ENCODE measurements around the gene PKP4.

PKP4 gene

DNA sequence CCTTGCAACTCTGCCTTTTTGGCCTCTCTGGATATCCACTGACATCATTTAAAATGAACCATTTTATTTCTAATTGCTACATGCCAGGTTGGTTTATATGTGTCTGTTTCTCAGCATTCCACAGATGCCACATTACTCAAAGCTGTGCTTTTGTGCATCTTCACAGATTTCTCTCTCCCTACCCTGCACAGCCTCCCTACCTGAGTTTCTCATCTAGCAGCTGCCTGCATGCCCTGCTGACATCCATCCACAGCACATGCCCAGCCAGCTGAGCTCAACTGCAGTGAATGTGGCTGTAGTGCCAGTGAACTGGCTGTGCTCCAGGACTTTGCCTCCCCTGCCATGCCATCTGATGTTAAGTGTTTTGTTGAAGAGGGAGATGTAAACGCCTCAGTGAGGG, 44.5 kb downstream of the PKP4 start:
- DNase-seq, result peak; percentile 71

- DNase-seq, result no peak
Measured at GRCh38 chr2:158502974-158503373, 46.2 kb downstream of the PKP4 start.

DNA sequence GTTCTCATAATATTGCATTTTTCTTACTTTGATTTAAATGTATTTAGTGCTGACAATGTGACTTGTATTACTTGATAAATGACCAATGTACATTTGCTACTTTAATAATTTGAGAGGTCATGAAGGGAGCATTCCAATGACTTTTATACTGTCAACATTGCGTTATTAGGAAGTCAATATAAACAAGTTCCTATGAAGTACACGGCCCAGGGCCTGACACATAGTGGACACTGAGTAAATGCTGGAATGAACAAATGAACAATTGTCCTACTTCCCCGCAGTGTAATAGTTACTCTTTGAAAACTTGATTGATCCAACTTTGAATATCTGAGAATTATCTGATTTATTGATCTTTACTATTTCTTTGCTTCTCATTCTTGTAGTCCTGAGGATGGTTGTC, 47.3 kb downstream of the PKP4 start:
- no peak for DNase-seq

DNA sequence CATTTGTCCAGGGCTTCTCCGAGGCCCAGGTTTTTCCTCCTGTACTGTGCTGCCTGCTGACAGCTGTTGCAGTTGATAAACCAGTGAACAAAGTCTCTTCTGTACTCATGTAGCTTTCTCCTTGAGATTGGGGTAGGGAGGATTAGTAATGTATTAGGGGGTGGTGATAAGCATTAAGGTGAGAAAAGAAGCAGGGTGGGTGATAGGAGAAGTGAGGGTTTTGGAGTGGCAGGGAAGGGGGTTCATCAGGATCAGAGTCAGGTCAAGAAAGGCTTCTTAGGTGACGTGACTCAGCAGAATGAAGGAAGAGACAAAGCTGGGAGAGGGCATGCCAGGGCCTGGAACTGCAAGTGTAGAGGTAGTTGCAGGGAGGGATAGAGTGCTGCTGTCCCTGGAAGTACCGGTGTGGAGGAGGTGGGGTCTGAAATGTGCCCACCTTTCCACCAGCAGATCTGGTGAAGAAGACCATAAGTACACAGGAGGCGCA, 48.7 kb downstream of the PKP4 start:
- DNase-seq, result no peak

DNA sequence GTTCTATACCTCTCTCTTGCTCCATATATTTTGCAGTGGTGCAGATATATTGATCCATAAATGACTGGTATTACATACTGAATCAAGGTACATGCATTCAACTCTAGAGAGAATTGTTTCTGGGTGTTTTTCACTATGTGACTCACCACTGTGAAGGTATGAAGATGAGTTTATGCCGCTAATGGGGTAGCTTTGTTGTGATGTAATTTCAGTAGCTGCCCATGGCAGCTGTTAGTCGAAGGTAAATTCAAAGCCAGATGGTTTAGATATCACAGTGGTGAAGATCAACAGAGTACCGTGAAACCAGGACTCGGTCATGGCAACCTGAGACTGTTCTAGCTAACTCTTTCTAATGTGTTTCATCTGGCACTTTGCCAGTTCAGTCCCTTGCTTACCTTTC, 50.4 kb downstream of the PKP4 start:
- no peak for DNase-seq

DNA sequence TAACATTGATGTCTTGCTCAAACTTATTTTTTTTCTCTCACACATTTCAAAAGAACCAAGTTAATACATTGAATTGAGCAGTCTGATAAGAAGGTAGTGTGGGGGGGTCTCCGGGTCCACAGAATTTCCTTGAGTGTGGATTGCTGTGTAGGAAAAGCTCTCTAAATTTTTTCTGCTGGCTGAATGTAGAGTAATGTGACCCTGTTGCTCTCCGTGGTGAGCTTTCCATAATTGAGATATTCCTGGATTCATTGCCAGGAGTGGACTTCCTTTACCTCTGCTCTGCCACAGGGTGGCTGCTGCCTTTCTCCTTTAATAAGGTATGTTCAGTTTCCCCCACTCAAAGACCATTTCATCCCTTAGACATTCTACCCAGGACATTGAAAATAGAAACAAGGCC, 50.9 kb downstream of the PKP4 start:
- DNase-seq, result no peak

GRCh38 chr2:158509928-158510797, 53.4 kb downstream of the PKP4 start:
- DNase-seq, result no peak

GRCh38 chr2:158510887-158511286, 54.1 kb downstream of the PKP4 start:
- no peak for DNase-seq

DNA sequence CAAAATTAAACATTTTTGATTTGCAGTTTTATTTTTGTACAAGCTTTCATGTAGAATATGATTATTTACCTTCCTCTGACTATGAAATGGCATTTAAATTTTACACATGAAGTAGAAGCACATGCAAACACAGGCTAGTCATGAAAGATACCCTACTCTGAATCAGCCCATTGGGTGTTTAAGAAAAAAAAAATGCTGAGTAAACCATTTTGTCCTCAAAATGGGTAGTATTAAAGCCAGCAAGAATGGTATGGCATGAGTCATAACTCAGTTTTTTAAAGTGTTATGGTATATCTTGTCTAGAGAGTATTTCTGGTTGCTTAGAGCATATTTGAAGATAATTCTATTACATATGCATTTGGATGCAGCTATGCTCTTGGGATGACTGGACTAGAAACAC, 55.0 kb downstream of the PKP4 start:
- DNase-seq, result no peak

DNA sequence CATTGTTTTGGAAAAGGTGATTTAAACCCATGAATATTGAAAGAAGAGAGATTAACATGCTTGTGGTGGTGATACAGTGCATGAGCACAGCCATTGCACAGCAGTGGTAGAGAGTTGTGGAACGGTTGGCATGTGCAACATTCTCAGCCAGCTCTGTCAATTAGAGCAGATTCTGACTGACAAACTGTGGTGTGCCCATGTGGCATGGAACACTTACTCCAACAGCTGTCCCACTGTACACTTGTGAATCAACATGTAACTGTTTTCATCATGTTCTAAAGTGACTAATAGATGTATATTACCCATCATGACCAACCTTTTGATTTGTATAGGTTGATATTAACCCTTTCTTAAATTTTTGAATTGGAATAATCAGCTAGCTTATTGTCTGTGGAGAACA, 55.6 kb downstream of the PKP4 start:
- DNase-seq, result no peak

GRCh38 chr2:158513841-158514240, 57.1 kb downstream of the PKP4 start:
- DNase-seq, result peak; percentile 4

DNA sequence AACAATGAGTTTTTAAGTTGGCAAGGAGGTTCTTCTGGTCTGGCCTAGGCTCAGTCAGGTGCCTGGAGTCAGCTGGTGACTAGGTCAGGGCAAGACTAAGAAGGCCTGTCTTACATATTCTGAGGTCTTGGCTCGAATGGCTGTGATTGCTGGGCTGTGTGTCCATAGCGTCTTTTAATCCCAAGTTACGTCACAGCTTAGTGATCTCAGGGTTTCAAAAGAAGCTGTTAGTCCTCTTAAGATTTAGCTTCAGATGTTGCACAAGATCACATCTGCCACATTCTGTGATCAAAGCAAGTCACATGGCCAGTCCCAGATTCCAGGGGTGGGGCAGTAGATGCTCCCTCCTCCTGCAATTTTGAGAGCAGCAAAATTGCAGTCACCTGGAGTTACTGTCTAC, 61.3 kb downstream of the PKP4 start:
- DNase-seq, result no peak

DNA sequence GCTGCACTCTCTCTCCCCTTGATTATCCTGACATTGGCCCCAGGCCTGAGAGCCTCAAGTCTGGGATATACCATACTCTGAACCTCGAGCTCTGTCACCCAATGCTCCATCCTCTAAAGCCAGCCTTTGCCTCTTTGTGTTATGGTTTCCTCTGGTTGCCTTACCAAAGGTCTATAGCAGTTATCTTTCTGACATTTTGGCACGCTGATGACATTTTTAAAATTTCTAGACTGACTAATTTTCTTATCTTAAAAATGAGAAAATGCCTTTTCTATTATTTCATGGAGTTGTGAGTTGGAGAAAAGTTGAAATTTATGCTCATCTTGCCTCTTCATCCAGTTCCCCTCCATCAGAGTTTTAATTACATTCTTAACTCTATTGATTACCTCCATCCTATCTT, 62.7 kb downstream of the PKP4 start:
- no peak for DNase-seq

DNA sequence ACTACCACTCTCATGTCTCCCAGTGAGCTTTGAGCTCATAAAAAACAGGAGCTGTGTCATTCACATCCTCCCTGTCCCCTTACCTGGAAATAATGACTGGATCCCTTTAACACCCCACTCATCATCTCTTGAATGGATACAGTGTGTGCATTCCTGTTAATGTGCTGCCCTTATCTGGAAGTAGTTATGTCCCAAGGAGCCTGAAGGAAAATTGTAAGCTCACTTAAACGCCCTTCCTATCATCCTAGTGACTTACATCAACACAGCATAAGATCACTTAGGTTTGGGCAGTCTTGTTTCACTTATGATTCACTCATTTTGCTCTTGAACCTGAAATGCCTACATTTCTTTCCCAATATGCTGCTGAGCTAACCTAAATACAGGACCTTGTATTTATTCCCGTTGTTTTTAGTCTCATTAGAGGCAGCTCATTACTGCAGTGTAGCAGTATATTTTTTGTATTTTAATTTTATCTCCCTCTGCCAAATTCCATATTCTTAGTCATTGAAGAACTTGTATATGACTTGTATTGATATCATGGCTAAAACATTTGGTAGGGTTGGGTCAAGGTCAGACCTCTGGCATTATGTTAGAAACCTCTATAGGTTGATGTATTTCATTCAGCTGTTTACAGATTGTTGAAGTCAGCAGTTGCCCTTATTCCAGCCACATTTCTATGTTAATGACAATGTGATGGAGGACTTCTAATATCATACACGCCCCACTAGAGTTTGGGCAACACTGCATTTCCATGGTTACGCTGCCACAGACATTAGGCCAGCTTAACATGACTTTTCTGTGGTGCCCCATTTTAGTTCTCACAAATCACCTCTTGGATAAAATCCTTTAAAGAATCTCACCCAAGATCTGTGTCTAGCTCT, 72.9 kb downstream of the PKP4 start:
- no peak for DNase-seq

DNA sequence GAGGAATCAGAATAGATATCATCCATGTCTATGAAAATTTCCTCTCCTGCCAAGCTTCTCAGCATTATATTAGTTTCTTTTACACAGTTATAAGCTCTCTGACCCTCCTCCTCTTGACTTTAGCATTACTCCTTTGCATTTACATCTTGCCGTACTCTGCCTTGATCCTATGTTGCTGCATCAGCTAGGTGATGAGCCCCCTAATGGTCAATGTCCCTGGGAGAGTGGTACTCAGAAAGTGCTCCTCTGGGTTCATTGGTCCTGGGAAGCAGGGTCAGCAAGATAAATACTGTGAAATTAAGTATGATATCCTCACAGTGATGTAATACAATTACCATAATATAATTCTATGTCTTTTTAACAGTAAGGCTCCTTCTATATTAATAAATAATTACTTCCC, 74.1 kb downstream of the PKP4 start:
- no peak for DNase-seq

DNA sequence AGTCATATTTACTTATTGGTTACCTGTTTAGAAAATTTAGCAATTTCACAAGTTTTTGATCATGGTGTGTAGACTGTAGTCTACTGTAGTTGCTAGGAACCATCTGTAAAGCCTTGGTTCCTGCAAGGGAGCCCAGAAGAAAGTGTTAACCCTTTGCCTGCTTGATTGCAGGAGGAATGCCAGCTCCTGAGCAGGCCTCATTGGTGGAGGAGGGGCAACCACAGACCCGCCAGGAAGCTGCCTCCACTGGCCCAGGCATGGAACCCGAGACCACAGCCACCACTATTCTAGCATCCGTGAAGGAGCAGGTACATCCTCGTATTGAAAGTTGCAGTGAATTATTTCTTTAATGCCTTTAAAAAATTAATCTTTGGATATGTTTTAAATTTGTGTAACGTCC, 76.3 kb downstream of the PKP4 start:
- DNase-seq, result no peak

GRCh38 chr2:158539176-158540005, 82.6 kb downstream of the PKP4 start:
- peak; percentile 44 for DNase-seq

DNA sequence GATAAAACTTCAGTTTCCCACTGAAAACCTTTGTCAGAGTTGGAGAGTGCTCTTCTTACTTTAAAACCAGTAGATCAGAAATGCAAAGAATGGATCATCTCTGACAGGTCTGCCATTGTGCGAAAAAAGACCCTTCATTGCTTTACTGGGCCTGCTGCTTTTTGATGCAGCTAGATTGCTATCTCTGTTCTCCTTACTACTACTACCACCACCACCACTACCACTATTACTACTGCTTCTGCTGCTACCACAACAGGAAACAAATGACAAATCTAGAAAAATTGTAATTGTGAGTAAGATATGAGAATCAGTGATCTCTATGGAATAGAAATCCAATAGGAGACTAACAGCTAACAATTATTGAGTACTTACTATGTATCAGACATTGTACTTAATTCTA, 85.8 kb downstream of the PKP4 start:
- DNase-seq, result no peak

DNA sequence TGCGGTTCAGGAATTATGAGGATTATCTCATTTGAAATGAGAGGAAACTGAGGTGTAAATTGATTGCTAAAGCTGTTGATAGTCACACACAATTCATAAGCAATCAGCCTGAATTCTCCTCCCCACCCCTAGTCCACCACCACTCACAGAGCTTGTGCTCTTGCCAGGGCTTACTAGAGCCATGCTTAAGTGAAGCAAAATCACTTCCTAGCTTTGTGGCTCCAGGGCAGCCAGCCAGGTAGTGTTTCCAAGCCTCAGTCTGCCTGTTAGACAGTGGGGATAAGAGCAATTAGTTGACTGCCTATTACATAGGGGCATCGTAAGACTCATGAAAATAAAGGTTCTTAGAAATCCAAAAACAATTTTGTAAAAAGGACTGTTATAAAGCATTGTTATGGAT, 87.2 kb downstream of the PKP4 start:
- no peak for DNase-seq

DNA sequence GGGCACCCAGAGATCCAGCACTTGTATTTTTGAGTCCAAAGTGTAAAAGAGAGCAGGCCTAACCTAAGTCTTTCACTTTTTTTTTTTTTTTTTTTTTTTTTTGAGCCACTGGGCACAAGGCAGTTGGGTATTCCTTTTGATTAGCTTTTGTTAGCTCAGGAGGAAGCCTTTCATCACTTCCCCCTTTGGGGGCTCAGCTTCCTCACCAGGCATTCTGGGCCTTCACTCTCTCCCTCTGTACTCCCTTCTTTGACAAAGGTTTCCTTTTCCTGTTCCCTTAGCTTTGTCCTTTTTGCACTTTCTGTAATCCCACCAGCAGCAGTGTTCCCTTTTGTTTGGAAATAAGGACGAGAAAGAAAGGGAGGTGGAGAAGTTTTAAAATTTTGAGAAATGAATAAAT, 88.2 kb downstream of the PKP4 start:
- DNase-seq, result no peak

DNA sequence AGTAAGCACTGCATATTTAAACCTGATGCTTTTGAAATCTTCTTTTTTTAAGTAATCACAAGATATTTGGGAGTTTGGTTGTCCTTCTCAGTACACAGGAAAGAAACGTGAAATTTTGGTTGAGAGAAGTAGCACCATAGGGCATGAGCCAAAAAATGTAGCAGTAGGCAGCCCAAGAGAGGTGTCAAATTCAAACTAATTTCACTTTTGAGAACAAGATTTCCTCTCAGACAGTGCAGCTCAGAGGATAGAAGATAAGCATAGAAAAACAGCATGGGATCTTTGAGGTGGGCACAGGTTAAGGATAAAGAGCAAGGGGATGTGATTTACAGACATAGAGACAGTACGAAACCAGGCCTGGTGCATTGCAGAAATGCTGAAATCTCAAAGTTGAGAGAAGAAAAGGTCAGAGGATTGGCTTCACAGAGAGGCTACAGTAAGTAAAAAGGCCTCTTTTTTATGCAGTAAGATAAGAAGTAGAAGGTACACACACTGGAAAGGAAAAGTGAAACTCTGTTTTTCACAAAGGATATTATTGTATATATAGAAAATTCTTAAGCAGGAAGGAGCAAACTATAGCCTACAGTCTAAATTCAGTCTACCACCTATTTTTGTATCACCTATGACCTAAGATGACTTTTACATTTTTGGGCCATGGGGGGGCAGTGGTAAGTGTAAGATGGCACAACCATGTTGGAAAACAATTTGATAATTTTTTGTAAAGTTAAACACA, 89.8 kb downstream of the PKP4 start:
- DNase-seq, result no peak

DNA sequence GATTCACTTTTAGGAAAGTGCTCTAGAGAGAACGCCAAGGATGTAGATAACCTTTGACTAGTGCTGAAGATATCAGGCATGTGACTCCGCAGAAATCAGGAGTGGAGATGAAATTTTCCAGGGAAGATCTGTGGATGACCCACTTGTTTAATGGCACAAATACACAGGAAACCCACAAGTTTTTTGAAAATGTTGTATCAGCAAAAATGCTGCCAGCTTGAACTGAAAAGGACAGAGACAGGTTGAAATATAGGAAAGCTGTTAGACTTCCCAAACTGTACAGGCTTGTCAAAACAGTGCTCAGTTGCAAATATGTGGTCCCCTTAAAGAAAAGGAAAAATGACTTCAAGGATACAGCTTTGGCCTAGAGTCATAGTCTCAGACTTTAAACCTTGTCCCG, 96.5 kb downstream of the PKP4 start:
- no peak for DNase-seq
